GM06990 (cell line): Measurements from ENCODE around the gene ASCC3.

ENCODE experiments used
- DNase-seq: peaks from one replicate; pipeline ENCODE4 v3.0.0-alpha.2; 2011; ENCODE audit not compliant: insufficient read length; ENCODE audit errors: extremely low read depth
- H3K27me3 ChIP-seq: replicated peaks from 2 replicates; pipeline ENCODE4 v1.6.0; 2011; ENCODE audit warnings: low read length; ENCODE audit not compliant: control insufficient read depth, insufficient read depth
- H3K36me3 ChIP-seq: 2 replicates; pipeline ENCODE4 v1.5.1; 2011; ENCODE audit warnings: low read length; ENCODE audit not compliant: control insufficient read depth, insufficient read depth
- H3K4me3 ChIP-seq: replicated peaks from 2 replicates; pipeline ENCODE4 v1.5.1; 2011; ENCODE audit warnings: low read depth, mild to moderate bottlenecking, control low read depth, low read length
- TF ChIP-seq, protein P1 (sequence below): IDR thresholded peaks from 2 replicates; pipeline ENCODE4 v1.5.1; 2011; ENCODE audit warnings: low read length, control low read depth, mild to moderate bottlenecking, inconsistent platforms; ENCODE audit not compliant: insufficient read depth, poor library complexity, severe bottlenecking

Gene ASCC3

DNA sequence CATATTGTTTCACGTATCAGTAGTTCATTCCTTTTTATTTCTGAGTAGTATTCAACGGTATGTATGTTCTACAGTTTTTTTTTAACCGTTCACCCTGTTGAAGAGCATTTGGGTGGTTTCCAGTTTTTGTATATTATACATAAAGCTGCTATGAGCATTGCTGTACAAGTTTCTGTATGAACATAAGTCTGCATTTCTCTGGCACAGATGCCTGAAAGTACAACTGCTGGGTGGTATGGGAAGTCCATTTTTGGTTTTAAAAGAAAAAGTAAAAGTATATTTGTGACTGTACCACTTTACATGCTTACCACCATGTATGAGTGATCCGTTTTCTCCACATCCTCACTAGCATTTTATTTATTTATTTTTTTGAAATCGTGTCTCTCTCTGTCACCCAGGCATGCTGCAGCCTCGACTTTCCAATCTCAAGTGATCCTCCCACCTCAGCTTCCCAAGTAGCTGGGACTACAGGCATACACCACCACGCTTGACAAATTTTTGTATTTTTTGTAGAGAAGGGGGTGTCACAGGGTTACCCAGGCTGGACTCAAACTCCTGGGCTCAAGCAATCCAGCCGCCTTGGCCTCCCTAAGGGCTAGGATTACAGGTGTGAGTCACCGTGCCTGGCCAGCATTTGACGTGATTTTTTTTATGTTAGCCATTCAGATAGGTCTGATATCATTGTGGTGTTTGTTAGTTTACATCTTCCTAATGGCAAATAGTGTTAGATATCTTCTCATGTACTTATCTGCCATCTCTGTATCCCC lies 405.4 kb downstream of the ASCC3 start:
- no peak overlapping the region; the same call in 1 of the 2 replicates for H3K4me3 ChIP-seq
- TF ChIP-seq, protein P1, sequence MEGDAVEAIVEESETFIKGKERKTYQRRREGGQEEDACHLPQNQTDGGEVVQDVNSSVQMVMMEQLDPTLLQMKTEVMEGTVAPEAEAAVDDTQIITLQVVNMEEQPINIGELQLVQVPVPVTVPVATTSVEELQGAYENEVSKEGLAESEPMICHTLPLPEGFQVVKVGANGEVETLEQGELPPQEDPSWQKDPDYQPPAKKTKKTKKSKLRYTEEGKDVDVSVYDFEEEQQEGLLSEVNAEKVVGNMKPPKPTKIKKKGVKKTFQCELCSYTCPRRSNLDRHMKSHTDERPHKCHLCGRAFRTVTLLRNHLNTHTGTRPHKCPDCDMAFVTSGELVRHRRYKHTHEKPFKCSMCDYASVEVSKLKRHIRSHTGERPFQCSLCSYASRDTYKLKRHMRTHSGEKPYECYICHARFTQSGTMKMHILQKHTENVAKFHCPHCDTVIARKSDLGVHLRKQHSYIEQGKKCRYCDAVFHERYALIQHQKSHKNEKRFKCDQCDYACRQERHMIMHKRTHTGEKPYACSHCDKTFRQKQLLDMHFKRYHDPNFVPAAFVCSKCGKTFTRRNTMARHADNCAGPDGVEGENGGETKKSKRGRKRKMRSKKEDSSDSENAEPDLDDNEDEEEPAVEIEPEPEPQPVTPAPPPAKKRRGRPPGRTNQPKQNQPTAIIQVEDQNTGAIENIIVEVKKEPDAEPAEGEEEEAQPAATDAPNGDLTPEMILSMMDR, result no peak
- H3K36me3 ChIP-seq, result no peaks in the 10 kb centered on the region
- DNase-seq, result no peak
- H3K27me3 ChIP-seq, result no peaks in the 10 kb centered on the region

DNA sequence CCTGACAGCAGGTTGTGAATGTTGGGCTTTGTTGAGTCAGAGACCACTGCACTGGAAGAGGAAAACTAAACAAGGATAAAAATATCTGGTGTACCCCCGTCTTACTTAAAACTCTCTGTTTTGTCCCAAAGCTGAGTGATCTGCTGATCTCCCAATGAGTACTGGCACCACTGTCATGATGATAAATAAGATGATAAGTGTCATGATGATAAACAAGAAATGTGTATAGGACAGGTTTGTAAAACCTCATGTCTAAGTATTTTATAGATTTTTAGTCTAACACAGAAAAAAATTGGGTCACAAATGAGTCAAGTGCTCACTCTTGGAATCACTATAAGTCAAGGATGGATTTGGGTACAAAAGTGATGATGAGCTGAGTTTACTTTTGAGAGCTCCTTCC lies 407.9 kb downstream of the ASCC3 start:
- Histone ChIP-seq H3K36me3 (no peaks in the 10 kb centered on the region), H3K4me3 (no peak overlapping the region), H3K27me3 (no peaks in the 10 kb centered on the region)
- TF ChIP-seq, protein P1, result no peak
- DNase-seq, result no peak

DNA sequence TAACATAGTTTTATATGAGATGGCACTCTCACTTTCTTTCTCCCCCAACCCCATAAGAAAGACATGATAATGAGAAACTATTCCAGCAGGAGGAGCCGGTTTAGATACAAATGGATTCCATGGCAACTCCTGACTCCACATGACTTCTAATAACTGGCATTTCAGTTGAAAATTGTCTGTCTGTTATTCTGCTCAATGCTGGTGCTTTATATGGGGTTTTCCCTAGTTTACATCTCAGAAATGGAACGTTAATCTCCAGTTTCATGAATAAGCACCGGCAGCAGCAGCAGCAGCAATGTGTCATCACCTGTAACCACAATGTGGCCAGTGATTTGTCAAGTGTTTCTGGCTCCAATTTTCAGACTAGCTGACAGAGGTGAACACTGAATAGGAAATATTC lies 408.5 kb downstream of the ASCC3 start:
- no peaks in the 10 kb centered on the region for H3K36me3 ChIP-seq
- TF ChIP-seq, protein P1, result no peak
- DNase-seq, result no peak
- H3K4me3 ChIP-seq, result no peak overlapping the region
- no peaks in the 10 kb centered on the region for H3K27me3 ChIP-seq

DNA sequence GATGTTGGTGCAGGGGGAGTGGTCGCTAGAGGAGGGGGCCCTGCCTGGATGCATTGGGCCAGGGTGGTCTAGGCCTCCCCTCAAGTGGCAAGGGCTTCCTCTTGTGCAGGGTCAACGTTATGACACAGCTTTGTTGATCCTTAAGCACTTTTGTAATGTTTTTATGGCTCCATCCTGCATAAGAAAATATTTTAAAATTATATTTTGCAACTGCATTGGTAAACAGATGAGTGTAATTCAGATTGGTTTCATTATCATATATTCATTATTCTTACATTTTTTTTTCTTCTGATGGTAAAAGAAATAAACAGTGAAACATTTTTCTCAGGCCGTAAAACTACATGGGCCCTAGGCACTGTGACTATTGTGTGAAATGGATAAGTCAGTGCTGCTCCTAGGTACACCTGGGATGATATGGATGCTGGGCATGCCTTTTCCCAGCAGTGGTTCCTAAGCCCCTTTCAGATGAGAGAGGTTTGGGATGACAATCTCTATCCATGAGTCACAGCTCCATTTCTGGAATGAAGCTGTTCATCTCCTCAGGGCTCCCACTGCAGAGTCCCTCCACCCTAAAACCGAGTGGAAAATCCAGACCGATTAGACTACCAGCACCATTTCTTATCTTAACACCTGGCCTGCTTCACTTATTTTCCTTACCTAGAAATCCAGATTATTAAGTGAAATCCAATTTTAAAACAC lies 410.6 kb downstream of the ASCC3 start:
- H3K4me3 ChIP-seq, result no peak overlapping the region
- TF ChIP-seq, protein P1, result no peak
- no peak for DNase-seq
- H3K27me3 ChIP-seq, result peaks cover 4% of the 10 kb centered on the region
- no peaks in the 10 kb centered on the region for H3K36me3 ChIP-seq

DNA sequence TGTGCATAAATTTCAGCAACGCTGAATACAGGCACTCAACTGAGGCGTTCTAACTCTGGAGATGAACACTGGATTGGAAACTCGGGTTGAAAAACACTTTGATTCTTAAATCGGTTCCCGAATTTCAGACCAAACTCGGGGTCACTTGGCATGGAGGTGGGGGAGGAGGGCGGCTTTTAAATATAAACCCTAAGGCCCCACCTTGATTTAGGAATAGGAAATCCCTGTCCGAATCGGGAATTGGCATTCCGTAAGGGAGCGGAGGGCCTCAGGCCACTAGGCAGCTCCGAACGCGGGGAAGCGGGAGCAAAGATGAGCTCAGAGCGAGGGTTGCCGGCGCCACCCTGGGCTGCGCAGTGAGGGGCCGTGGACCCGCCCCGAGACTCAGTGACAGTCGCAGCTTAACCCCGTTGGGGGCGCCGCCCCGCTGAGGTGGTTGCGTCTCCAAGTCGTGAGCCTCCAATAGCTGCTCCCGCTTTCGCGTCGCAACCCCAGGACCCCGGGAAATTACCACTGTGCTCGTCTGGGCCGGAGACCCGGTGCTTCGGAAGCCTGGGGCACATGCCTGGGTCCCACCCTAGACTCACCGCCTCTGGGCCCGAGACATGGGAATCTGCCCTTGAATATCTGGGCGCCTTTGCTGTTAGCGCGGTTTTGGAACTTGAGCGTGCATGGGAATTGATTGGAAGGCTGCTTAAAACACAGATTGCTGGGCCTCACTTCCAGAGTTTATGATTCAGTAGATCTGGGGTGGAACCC lies 411.8 kb downstream of the ASCC3 start:
- DNase-seq, result no peak
- TF ChIP-seq, protein P1, result no peak
- no peak overlapping the region for H3K4me3 ChIP-seq
- H3K36me3 ChIP-seq, result no peaks in the 10 kb centered on the region
- peaks cover 4% of the 10 kb centered on the region for H3K27me3 ChIP-seq
